Activated CD4-positive, CD25-positive, alpha-beta regulatory T cell treated with anti-CD3 and anti-CD28 coated beads, Interleukin-2, amount 50 U/mL, for 24 hours (primary cell): ENCODE results near the gene OR6K6.

Experiments used
- ATAC-seq, 2 donors: fragments of 150-1000 bp; cut with Tn5 transposase; one replicate each; pipeline ENCODE4 v1.10.0; 2021; ENCODE audit warnings: mild to moderate bottlenecking in 1 of 2, moderate library complexity in 1 of 2

The OR6K6 gene, protein sequence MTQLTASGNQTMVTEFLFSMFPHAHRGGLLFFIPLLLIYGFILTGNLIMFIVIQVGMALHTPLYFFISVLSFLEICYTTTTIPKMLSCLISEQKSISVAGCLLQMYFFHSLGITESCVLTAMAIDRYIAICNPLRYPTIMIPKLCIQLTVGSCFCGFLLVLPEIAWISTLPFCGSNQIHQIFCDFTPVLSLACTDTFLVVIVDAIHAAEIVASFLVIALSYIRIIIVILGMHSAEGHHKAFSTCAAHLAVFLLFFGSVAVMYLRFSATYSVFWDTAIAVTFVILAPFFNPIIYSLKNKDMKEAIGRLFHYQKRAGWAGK

DNA sequence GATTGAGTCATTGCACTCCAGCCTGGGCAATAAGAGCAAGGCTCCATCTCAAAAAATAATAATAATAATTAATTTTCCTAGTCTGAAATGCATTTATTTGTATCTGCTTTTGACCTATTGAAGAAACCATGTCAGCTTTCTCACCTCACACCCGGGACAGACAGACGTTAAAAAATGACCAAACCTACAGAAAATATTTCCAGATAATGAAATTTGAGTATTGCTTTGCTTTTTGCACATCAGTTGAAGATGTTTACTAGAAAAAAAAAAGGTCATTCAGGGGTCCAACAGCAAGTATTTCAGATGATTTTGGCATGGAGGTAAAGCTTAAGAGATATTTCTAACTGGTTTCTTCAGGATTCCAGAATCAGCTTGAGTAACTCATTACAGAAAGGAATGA lies at the start of gene OR6K6:
TSS of gene OR6K6 (plus strand) at position 301 of the 400 bp plus-strand sequence. CDS start 168 bp downstream, outside the sequence.
- ATAC-seq, result no peak

DNA sequence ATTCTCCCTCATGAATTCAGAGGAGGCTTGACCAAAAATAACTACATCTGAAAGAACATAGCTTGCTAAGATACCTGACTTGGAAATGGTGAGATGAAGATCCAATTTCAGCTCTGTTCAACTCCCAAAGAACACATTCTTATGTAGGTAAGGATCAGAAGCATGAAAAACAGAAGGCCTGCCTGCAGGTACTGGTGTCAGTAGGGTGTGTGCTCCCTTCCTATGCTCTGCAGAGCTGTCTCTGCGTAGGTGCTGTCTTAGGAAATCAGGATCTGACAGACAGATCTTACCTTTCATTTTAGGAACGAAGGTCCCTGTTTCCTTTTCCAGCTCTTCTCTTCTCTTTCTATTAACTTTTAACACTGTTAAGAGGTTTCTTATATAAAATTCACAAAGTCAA lies 48.4 kb upstream of the OR6K6 start:
- no peak for ATAC-seq

DNA sequence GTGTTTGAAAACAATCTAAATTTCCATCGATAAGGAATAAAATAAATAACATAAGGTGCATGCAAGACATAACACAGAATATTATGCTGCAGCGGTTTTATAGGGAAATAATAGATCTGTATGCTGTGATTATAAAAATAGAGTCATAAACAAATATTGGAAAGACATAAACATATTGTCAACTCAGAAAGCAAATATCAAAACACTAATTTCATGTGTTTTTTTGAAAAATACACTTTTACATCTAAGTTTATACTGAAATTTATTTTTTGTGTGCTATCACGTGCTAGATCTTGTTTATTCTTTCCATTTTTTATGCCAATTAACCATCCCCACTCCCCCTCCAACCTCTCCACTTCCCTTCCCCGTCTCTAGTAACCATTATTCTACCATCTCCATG lies 43.4 kb upstream of the OR6K6 start:
- no peak for ATAC-seq

DNA sequence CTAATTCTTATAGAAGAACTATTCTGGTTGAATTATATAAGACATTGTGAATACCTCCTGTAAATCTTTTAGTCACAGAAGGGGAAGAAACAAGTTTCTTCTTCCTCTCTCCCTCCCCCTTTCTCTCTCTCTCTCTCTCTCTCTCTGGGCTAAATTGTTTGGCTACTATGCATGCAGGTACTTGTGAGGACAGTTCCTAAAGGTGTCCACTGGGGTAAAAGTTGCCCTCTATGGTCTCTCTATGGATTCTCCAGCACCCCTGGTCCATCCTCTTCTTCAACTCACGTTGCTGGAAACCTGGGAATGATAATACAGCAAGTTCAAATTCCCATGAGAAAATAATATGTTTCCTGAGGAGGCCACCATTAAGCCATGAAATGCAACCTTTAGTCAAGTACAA lies 39.8 kb upstream of the OR6K6 start:
- no peak for ATAC-seq

DNA sequence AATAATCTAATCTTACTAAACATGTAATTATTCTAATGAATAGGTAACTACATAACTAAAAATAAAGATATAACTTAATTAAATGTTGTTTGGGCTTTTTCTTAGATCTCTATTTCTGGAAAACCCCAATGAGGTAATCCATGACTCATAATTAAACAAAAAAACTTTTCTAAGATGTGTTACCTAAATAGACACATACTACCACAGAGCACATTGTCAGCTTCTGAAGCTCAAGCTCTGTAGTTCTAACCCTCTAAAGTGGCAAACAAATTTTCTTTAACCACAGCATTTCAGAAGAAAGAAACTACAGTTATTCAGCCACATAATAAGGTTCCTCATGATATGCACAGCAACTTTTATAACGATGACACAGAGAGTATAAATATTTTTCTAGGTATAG lies 38.2 kb upstream of the OR6K6 start:
- ATAC-seq, result peak; percentile 85 to 91

DNA sequence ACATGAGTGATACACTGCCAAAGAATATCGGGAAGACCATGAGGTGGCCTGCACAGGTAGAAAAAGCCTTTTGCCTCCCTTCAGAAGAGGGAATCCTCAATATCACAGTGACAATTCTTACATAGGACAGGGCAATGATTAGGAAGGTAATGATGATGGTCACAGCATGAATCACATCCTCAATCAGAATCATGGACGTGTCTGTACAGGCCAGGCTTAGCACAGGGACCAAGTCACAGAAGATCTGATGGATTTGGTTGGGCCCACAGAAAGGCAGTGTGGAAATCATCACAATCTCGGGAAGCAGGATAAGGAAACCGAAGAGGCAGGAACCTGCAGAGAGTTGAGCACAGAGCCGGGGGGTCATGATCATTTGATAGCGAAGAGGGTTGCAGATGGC lies 37.2 kb upstream of the OR6K6 start:
- ATAC-seq, result no peak

DNA sequence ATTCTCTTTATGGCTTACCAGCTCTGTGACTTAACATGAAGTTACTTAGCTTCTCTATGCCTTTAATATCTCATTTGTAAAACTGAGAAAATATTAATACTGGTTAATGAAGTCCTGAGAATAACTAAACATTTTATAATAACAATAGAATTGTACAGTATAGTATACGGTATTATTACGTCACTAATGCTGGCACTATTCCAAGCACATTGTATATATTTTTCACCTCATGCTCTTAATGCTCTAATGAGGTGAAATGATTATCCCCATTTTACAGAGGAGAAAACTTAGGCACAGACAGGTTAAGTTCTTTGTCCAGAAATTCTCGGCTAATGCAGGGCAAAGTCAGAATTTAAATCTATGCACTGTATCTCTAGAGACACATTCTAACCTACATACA lies 34.9 kb upstream of the OR6K6 start:
- no peak for ATAC-seq

DNA sequence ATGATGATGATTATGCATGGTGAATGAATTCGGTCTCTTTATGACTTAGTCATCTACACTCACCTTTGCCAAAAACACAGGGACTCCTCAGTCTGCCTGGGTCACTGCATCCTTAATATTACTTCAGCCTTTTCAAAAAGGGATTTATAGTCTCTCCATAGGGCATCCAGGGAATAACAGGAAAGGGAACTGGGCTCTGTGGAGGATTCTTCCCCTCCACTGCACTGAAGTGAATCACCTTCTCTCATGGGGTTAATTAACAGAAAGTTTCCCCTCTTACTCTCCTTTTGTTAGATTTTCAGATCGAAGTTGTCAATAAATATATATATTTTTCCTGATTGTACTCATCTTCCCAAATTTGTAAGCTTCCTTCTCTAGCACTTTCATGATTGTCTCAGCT lies 33.9 kb upstream of the OR6K6 start, which contains the start of gene OR6K3:
TSS of gene OR6K3 (minus strand) at position 101 of the 400 bp plus-strand sequence. CDS start 2,605 bp downstream, outside the sequence.
- ATAC-seq, result no peak

DNA sequence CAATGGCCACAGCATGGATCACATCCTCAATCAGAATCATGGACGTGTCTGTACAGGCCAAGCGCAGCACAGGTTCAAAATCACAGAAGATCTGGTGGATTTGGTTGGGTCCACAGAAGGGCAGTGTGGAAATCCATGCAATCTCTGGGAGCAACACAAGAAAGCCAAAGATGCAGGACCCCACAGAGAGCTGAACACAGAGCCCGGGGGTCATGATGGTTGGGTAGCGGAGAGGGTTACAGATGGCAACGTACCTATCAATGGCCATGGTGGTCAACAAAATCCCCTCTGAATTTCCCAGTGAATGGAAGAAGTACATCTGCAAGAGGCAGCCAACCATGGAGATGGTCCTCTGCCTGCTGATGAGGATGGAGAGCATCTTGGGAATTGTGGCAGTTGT lies 30.1 kb upstream of the OR6K6 start:
- ATAC-seq, result no peak

DNA sequence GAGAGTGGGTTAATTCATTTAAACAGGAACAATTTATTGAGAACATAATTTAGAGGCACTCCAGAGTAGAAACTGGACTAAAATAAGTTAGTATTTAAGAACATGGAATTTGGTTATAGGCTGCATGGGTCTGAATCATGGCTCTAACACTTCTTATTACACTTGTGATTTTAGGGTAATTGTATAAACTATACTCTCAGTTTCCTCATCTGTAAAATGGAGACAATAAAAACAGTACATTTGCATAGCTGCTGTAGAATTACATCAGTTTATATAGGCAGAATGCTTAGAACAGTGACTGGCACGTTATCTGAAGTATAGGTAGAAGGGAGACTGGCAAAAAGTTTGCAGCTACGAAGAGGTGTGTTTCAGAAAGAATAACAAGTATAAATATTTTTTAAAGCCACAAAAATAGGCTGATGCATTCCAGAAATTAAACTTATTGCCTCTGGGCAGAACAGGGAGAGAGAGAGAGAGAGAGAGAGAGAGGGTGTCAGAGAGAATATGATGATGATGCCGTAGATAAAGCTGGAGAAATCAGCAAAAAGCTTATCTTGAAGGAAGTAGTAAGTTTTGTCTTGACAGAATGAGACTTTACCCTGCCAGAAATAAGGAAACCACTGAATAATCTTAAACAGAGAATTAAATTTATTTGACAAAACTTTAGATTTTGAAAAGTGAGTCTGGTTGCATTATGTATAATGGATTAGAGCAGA lies 25.9 kb upstream of the OR6K6 start:
- no peak for ATAC-seq

DNA sequence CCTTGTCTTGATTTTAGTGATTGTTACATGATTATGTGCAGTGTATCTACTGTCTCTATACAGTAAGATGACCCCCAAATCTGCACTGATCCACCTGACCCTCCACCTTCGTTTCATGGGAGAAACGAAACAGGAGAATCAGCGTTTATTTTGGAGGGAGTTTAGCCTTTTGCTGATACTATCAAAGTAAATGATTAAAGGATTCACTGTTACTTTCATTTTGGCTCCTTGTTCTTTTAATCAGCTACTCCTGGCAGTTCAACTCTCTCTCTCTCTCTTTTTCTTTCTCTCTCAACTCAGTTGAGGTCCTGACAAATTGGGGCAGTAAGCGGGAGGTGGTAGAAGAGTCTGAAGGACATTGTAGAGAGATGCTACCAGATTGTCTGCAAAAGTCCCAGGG lies 24.1 kb upstream of the OR6K6 start:
- ATAC-seq, result no peak

DNA sequence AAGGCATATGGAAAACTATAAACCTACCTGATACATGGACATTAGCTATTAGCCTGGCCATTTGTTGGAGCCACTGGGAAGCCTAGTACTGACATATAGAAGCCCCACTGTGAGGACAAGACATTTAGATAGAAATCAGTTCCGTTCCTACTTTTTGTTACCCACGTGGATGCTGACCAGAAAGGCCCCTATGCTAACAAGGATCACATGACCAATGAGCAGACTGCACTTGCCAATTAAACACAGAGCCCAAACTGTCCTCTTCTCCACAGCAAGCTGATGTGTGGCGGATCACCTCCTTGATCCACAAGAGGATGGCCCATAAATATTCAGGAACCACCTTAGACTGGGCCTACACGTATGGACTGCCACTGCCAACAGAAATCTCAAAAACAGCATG lies 22.8 kb upstream of the OR6K6 start:
- ATAC-seq, result no peak

DNA sequence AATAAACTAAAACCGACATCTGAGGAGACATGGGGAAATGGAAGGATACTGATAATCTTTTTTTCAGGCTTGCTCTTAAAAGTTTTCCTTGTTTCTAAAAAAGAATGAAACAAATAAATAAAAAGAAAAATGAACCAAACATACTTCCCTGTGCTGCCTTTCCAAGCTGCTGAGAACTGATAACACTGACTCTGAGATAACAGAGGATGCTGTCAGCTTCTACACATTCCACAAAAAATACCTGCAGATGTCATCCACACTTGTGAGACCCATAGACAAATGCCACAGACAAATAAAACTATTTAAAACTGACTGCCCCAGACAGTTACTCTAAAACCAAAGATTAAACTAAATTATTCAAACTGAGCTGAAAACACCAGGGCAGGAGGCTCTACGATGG lies 22.0 kb upstream of the OR6K6 start:
- ATAC-seq, result no peak

DNA sequence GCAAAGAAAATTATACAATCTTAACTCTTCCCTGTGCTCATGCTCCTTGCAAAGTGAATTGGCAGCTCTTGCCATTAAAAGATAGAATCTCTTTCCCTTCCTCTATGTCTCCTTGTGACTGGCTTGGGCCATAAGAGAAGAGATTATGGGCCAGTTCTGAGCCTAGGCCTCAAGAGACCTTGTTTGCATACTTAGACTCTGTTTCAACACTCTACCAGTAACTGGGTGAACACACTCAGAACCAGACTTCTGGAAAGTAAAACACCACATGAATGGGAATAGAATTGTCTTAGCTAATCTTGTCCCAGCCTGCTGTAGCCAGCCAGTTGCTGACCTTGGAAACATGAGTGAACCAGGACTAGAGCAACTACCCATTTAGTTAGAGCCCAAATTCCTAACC lies 18.7 kb upstream of the OR6K6 start:
- ATAC-seq, result no peak

DNA sequence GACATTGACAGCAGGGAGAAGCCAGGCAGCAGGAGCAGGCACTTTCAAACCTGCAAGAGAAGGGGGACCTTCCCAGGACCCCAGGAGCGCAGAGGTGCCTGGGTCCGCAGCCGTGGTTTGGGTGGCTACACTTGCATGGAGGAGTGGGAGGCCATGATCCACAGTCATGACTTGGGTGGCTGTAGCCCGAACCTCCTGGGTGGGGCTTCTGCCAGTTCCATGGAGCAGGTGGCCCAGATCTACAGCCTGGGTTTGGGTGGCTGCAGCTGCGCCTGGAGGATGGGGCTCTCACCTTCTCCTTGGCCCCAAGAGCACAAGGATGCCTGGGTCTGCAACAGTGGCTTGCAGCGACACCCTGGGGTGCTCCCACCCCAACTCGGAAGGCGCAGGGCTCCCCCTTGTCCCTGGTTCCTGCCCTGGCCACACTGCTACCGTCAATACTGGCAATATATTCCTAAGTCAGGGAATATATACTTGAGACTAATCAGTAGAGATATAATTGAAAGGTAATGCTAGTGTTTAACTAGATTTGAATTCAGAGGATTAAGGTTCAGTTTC lies 2.3 kb upstream of the OR6K6 start:
- ATAC-seq, result no peak

DNA sequence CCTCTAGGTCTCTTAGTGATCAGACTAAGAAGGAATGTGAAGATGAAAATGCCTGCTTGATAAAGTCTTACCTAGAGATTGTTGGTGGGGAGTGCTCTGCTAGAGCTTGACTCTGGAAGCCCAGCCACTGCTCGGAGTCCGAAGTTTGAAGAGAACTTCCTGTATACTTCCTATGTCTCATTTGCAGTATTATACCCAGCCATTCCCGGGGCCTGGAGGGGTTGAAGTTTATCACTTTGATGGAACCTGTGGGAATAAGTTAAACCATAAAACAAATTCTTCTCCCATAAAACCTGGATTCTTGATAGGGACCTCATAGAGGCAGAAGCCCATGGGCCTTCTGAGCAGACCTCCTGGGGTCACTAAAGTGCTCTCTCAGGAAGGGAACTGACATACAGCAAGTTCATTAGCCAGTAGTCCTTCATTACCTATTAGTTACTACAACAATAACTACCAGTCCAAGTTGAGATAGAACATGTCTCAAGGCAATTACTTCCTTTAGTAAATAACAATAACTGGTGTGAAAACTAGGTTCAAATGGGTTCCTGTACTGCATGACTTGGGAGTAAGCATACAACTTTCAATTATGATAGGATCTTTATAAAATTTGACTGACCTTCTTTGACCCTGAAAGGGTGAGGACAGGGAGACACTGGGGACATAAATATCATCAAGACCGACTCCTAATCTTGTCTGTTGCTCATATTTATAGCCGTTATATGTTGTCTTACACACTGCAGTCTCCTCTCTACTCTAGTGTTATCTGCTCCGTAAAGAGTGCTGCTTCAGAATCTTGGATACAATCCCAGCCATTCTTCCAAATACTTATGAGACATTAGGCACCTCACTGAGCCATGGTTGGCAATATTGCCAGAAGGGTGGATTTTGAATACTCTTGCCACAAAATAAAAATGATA lies 17.7 kb downstream of the OR6K6 start, which contains the start of gene OR6N1:
TSS of gene OR6N1 (minus strand) at position 246 of the 917 bp plus-strand sequence. CDS start 5,513 bp downstream, outside the sequence.
- no peak for ATAC-seq

DNA sequence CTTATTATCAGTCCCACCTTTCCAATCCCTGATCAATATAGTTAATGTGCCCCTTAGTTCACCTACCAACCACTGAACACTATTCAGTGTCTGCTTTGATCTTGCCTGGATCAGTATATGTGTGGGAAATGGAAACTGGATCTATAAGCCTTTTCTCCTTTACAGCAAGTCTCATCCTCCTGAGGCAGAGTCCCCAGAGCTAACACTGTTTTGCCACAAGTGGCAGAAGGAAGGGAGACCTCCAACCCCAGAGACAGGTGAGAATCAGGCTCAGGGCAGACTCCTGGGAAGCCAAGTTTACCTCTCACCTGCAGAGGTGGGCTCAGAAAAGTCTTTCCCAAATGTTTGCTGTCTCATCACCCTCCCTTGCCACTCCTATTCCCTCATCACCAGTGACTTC lies 26.6 kb downstream of the OR6K6 start, which contains the start of gene OR6N2:
TSS of gene OR6N2 (minus strand) at position 101 of the 400 bp plus-strand sequence. CDS start 3,569 bp downstream, outside the sequence.
- ATAC-seq, result no peak

DNA sequence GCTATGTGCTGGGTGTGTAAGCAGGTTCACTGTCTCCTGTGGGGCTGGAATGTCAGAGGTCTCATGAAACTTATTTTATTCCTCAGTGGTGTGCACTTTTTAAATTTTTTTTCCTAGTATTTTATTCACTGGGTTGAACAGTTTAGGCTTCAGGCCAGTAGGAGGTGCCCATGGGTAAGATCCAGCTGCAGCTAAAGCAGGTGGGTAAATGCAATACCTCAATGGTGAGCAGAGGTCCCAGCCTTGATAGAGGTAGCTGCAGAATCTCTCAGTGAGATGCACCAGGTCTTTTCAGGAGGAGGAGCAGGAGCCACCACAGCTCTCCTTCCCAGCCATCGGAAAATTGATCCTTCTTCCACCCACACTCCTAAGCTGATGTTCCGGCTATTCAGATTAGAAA lies 39.1 kb downstream of the OR6K6 start:
- ATAC-seq, result no peak

DNA sequence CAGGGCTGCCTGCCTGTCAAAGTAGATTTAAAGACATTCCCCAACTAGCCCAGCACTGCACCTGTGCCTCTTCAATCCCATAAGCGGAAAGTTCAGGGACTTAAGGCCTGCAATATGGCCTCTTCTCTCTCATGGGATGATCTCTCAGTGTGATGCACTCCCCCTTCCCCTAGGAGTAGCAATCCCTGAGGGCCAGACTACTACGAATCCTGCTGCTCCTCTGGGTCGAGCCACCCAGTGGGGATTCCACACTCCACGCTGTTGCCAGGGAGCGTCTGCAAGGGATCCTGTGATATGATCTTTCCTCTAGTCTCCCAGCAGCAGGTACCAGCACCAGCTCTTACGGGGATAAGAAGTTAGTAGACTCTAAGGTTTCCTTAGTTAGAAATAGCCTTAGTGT lies 39.7 kb downstream of the OR6K6 start:
- no peak for ATAC-seq

DNA sequence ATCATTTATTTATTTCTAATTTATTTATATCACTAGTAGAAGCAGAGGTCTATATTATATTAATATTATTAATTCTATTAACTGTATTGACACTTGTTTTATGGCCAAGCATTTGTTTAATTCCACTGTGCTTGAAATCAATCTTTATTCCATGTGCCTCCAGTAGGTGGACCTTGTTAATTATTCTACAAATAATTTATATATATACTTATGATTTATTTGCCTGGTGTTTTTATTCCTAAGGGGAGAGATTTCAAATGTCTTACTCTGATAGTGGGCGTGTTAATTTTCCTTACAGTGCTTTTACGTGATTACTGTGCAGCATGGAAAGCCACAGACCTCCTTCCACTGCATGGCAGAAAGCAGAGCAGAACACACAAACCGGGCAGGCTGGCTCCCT lies 44.0 kb downstream of the OR6K6 start:
- no peak for ATAC-seq

DNA sequence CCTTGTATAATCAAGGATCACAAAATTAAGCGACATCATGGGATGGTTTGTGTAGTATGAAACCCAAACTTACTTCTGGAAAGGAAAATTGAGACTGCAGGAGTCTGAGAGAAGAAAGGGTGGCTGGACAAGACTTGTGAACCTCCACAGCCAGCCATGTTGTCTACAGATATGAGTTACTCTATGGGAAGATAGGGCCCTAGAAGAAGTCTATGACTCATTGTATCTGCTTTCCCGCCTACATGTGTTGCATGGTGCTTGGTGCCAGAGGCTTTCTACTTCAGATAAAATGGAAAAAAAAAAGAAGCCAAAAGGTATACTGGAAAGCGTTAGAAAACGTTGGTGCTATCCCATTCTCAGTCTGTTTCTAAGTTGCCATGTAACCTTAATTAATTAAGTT lies 45.2 kb downstream of the OR6K6 start:
- peak in 1 of 2 donors; percentile 48 for ATAC-seq

DNA sequence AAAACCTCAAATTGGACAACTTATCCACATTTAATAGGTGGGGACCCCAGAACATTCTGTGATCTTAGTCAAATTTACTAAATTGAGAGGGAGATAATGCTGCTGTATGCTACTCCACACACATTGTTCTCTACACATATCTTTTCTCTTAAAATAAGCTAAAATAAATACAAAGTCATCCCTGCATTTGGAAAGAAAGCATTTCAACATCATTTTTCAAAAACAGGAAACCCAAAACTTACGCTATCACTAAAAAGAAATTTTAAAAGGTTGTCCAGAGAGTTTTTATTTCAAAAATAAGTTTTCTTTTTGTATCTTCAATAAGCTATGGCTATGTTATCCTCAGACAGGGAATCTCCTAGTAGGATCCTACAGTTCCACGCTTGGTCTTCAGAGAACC lies 46.0 kb downstream of the OR6K6 start:
- no peak for ATAC-seq

DNA sequence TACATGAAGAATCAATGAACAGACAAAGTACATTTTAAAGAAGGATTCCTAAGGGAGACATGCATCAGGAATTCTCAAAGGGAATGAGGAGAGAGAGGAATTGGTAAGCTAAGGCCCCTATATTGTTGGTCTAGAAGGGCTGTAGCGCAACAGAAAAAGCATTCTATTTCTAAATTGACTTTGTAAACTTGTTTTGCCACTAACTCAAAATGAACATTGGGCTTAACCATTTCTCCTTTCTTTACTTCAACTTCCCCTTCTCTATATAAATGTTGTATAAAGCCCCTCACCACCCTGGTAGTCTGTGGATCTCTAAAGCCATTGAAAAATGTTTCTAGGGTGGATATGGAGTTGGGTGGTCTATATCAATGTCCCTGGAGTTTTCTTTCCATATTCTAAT lies 46.9 kb downstream of the OR6K6 start:
- ATAC-seq, result no peak
